Measurements from ENCODE around the gene PAX7.
"Not testable (repeated sequence)": the region's sequence is repeated elsewhere in the genome, so short reads cannot be mapped to it uniquely, and the experiment has no call there.

Gene PAX7

DNA sequence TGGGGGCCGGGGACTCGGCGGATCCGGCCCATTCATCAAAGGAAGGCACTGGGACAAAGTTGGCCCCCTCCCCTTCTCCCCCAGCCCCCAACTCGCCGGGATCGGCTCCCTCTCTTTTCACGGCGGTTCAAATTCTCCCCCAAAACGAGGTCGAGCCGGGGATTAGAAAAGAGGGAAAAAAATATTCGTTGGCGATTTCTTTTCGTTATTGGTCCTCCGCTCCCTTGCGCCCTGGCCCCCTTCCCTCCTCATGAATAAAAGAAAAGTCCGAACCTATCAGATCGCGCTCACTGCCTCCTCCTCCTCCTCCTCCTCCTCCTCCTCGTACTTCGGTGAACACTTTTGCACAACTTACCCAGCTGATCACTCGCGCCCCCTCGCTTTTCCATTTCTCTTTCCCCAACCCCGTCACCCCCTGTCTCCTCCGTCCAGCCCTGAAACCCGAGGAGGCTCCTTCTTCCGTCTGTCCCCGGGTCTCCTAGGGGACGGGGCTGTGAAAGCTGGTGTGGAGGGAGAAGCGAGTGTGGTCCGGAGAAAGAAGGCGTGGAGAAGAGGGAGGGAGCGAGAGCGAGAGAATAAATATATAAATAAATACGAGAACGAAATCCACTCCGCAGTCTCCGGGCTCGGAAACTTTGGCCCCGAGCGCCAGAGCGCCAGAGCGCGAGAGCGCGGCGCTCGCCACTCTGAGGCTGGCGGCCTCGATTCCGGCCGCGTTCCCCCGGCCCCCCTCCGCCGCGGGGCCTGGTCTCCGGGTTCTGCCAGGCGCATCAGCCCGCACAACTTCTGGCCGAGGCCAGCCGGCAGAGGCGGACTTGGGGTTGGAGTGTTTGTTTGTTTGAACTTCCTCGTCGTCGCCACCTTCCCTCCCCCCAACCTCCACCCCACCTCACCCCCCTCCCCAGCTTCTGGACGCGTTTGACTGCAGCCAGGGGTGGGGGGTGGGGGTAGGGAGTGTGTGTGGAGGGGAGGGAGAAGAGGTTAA, at the start of gene PAX7:
Gene PAX7, plus strand, starts transcription at position 336 of the 985 bp plus-strand sequence. CDS start 758 bp downstream, outside the sequence.
- DNase-seq (ENCODE audit: low spot score), result no peak
- TF ChIP-seq, protein P1, sequence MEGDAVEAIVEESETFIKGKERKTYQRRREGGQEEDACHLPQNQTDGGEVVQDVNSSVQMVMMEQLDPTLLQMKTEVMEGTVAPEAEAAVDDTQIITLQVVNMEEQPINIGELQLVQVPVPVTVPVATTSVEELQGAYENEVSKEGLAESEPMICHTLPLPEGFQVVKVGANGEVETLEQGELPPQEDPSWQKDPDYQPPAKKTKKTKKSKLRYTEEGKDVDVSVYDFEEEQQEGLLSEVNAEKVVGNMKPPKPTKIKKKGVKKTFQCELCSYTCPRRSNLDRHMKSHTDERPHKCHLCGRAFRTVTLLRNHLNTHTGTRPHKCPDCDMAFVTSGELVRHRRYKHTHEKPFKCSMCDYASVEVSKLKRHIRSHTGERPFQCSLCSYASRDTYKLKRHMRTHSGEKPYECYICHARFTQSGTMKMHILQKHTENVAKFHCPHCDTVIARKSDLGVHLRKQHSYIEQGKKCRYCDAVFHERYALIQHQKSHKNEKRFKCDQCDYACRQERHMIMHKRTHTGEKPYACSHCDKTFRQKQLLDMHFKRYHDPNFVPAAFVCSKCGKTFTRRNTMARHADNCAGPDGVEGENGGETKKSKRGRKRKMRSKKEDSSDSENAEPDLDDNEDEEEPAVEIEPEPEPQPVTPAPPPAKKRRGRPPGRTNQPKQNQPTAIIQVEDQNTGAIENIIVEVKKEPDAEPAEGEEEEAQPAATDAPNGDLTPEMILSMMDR (IDR thresholded peaks at IDR 0.05; ENCODE audit: extremely low read depth, missing control alignments), result no peak

DNA sequence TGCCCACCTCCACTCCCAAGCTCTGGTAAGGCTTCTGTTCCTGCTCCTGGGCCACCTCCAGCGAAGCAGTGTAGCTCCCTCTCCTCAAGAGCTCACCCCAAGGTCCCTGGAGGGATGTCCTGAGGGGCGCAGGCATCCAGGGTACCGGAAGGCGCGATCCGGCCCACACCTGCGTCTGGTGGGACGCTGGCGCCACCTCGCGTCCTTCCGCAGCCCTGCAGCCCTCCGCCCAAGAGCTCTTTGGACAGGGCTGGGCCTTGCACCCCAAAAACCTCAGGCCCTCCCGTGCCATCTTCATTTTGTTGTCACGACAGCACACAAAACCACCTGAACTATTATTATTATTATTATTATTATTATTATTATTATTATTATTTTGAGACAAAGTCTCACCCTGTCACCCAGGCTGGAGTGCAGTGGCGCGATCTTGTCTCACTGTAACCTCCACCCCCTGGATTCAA, 49.2 kb upstream of the PAX7 start:
- peak; percentile 65 for DNase-seq (ENCODE audit: low spot score)
- TF ChIP-seq, protein P1 (IDR thresholded peaks at IDR 0.05; ENCODE audit: extremely low read depth, missing control alignments), result peak; percentile 87

DNA sequence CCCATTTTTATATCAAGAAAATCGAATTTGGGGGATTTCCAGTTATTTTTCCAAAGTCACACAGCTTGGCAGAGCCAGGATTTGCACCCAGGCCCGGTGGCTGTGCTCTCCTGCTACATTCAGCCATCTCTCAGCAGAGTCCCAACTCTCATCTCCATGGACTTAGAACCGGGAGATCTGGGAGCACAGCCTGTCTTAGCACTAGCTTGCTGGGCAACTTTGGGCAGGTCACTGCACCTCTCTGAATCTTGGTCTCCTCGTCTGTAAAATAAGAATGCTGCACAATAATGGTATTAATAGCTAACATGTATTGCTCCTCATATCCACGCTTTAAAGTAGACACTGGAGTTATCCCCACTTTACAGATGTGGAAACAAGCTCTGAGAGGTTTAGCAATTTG, 47.8 kb upstream of the PAX7 start:
- TF ChIP-seq, protein P1 (IDR thresholded peaks at IDR 0.05; ENCODE audit: extremely low read depth, missing control alignments), result no peak
- no peak for DNase-seq (ENCODE audit: low spot score)

DNA sequence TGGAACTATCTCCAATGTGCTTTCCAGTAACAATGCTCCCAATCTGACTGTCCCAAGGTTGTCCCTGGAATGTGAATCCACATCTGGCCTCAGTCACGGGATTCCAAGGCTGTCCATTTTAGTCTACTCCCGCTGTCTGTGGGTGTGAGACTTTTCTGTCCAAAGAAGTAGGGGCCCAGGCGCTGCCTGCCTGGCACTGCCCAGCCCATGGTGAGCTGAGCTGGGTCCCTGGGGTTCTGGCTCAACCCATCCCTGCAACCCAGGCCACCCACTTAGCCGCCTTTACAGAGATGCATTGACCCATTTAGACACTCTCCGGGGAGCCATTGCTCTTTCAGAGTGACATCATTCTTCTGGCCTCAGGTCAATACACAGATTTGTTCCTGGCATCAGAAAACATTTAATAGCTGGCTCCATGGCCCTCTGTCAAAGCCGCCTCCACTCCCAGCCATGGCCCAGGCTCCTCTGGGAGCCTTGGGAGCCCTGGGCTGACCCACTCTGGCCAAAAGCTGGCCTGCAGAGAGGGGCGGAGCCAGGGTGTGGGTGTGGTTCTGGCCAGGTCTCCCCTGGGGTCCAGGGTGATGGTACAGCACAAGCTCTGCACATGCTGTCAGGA, 47.2 kb upstream of the PAX7 start:
- DNase-seq (ENCODE audit: low spot score), result no peak
- TF ChIP-seq, protein P1 (IDR thresholded peaks at IDR 0.05; ENCODE audit: extremely low read depth, missing control alignments), result no peak

DNA sequence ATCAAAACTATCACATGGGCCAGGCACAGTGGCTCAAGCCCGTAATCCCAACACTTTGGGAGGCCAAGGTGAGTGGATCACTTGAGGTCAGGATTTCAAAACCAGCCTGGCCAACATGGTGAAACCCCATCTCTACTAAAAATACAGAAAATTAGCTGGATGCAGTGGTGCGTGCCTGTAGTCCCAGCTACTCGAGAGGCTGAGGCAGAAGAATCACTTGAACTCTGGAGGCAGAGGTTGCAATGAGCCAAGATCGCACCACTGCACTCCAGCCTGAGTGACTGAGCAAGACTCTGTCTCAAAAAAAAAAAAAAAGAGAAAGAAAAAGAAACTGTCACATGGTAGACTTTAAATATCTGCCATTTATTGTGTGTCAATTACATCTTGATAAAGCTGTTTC, 44.6 kb upstream of the PAX7 start:
- DNase-seq (ENCODE audit: low spot score), result not testable (repeated sequence)

DNA sequence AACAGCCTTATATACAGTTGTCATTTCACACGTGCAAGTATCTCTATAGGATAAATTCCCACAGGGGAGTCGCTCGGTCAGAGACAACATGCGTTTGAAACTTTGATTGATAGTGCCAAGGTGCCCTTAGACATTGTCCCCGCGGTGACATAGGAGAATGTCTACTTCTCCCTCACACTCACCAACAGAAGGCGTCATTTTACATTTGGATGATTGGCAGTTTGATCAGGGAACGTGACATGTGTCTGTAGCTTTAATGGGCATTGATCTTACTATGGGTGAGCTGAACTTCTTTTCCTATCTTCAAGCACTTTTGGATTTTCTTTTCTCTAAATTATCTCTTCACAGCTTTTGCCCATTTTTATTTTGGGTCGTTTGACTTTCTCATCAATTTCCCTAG, 42.6 kb upstream of the PAX7 start:
- TF ChIP-seq, protein P1 (IDR thresholded peaks at IDR 0.05; ENCODE audit: extremely low read depth, missing control alignments), result no peak
- no peak for DNase-seq (ENCODE audit: low spot score)

DNA sequence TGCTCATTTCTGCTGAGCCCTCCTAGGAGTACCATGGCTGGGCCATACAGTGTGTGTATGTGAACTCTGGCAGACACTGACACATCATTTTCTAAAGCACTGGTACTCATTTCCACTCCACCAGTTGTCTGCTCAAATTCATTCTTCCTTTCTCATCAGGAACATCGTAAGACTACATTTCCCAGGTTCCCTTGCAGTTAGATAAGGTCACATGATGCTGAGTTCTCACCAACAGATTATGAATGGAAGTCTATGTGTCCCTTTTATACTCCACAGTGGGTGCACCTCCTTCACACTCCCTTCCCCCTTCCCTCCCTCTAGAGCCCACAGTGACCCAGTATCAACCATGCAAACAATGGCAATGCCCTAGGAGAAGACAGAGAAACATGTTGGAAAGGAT, 38.3 kb upstream of the PAX7 start:
- TF ChIP-seq, protein P1 (IDR thresholded peaks at IDR 0.05; ENCODE audit: extremely low read depth, missing control alignments), result no peak
- no peak for DNase-seq (ENCODE audit: low spot score)

All from GM20000 (cell line).